ENCODE results near the gene UBL5.

- TF ChIP-seq POLR2AphosphoS5 (IDR thresholded peaks at IDR 0.05; ENCODE audit: low read depth, low read length) (no peak), TAF1 (IDR thresholded peaks at IDR 0.05; ENCODE audit: borderline replicate concordance, low read depth, low read length) (no peak)
- TF ChIP-seq, protein P1, sequence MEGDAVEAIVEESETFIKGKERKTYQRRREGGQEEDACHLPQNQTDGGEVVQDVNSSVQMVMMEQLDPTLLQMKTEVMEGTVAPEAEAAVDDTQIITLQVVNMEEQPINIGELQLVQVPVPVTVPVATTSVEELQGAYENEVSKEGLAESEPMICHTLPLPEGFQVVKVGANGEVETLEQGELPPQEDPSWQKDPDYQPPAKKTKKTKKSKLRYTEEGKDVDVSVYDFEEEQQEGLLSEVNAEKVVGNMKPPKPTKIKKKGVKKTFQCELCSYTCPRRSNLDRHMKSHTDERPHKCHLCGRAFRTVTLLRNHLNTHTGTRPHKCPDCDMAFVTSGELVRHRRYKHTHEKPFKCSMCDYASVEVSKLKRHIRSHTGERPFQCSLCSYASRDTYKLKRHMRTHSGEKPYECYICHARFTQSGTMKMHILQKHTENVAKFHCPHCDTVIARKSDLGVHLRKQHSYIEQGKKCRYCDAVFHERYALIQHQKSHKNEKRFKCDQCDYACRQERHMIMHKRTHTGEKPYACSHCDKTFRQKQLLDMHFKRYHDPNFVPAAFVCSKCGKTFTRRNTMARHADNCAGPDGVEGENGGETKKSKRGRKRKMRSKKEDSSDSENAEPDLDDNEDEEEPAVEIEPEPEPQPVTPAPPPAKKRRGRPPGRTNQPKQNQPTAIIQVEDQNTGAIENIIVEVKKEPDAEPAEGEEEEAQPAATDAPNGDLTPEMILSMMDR (IDR thresholded peaks at IDR 0.05): no peak
- TF ChIP-seq, protein P2, sequence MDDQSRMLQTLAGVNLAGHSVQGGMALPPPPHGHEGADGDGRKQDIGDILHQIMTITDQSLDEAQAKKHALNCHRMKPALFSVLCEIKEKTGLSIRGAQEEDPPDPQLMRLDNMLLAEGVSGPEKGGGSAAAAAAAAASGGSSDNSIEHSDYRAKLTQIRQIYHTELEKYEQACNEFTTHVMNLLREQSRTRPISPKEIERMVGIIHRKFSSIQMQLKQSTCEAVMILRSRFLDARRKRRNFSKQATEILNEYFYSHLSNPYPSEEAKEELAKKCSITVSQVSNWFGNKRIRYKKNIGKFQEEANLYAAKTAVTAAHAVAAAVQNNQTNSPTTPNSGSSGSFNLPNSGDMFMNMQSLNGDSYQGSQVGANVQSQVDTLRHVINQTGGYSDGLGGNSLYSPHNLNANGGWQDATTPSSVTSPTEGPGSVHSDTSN (IDR thresholded peaks at IDR 0.05): no peak
Measured at GRCh38 chr19:9854282-9854846, 26.6 kb downstream of the UBL5 start.
